HG03175 (cell line): ENCODE results near the gene NET1.
"Not testable (repeated sequence)": the region's sequence is repeated elsewhere in the genome, so short reads cannot be mapped to it uniquely, and the experiment has no call there.

Experiments
- ATAC-seq: cut with Tn5 transposase; IDR thresholded peaks from one replicate; pipeline ENCODE4 v1.9.1; 2021; ENCODE audit warnings: mild to moderate bottlenecking, moderate library complexity; ENCODE audit not compliant: unreplicated experiment

The NET1 gene

DNA sequence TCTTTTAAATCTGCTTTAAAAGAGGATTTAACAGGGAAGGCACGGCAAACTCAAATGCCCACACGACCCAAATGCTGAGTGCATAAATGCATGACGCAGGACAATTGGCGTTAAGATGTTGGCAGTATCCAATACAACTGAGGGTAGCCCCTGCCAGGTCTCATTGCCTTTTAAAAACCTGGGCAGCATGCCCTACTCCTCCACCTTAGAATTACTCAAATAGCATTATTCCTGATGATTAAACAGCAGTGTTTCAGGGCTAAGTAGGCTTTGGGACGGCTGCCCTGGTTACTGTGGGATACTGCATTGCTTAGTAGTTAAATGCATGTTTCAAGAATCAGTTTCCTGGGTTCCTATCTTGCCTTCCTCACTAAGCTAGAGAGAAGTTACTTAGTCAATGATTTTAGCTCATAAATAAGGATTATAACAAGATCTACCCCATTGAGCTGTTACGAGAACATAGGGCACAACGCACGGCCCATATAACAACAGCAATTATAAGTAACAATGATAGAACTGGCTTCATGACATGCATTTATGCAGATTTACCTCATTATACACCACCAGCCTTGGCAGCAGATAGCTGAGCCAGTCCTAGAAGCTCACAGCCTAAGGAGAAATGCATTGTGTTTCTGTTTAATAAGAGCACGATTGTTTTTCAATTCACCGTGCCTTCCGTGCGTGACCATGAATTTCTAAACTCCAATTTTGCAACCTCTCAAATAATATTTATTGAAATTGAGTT is 15.6 kb upstream of the NET1 start:
- ATAC-seq: no peak

DNA sequence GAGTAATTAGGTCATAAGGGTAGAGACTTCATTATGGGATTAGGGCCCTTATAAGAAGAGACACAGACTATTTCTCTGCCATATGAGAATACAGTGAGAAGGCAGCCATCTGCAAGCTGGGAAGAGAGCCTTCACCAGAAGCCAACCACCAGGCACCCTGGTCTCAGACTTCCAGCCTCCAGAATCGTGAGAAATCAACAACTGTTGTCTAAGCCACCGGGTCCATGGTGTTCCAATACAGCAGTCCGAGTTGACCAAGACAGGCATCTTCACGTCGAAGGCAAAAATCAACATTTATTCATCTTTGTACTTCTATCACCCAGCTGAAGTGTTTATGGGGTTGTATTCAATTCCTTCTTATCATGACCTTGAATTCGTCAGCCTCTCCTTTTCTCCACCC is 13.0 kb upstream of the NET1 start:
- no peak for ATAC-seq

DNA sequence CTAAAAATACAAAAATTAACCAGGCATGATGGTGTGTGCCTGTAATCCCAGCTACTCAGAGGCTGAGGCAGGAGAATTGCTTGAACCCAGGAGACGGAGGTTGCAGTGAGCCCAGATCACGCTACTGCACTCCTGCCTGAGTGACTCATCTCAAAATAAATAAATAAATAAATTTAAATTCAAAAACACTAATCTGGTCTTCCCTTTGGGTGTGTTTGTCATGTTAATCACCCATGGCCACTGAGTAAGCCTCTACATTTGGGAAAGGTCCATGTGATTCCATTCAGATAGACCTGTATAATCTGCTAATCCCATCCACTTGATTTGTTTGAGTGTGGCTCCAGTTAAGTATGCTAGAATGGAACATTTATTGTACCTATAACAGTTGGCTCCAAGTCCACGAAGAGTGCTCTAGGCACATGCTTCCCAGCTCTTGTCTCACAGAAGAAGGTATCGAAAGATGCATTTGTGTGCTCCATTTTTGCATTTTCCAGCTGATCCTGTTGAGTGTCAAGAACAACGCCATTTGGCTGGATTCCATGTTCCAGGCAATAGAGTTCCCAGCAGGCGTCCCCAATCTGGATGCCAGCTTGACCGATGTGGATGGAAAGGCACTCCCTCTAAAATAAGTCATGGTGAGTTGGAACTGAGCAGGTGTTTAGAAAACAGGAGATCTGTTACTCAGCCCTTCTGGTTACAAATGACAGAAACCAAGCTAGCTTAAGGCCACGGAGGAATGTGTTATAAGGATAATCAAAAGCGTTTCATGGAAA is 11.7 kb upstream of the NET1 start:
- ATAC-seq: no peak

DNA sequence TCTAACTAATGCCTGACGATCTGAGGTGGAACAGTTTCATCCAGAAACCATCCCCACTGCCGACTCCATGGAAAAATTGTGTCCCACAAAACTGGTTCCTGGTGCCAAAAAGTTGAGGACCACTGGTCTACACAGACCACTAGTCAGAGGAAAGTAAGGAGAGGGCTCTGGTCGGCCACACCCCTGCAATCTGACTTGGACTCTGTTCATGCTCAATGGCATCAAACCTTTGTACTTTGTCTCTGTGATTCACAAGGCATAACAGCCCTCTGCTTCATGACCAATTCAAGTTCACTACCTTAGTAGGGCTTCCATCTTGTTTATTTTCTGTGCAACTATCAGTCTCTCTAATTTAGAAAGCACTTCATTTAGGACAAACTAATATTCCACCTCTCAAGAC is 9.6 kb upstream of the NET1 start:
- no peak for ATAC-seq

- no peak for ATAC-seq
These were observed 7.9 kb upstream of the NET1 start, which contains the start of gene TUBAL3 for GRCh38 chr10:5404208-5405041. TSS of gene TUBAL3 (minus strand) at chr10:5404828. CDS start at chr10:5404792, 36 bp downstream.

GRCh38 chr10:5406918-5407317 is 5.4 kb upstream of the NET1 start:
- ATAC-seq: no peak

GRCh38 chr10:5410787-5411186 is 1.6 kb upstream of the NET1 start:
- ATAC-seq: not testable (repeated sequence)

DNA sequence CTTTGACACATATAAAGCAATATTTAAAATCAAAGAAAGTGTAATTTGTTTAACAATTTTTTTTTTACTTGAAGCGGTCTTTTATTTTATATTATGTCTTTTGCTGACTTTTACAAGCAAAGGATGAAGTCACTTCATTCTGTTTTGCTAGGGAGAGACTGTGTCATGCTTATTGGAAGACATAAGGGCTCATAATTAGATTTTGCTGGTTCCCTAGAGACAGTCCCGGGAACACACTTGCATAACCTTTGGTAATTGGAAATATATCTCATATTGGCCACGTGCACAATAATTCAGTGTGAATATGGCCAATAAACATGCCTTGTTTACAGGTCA is 448 bp upstream of the NET1 start:
- ATAC-seq: no peak

DNA sequence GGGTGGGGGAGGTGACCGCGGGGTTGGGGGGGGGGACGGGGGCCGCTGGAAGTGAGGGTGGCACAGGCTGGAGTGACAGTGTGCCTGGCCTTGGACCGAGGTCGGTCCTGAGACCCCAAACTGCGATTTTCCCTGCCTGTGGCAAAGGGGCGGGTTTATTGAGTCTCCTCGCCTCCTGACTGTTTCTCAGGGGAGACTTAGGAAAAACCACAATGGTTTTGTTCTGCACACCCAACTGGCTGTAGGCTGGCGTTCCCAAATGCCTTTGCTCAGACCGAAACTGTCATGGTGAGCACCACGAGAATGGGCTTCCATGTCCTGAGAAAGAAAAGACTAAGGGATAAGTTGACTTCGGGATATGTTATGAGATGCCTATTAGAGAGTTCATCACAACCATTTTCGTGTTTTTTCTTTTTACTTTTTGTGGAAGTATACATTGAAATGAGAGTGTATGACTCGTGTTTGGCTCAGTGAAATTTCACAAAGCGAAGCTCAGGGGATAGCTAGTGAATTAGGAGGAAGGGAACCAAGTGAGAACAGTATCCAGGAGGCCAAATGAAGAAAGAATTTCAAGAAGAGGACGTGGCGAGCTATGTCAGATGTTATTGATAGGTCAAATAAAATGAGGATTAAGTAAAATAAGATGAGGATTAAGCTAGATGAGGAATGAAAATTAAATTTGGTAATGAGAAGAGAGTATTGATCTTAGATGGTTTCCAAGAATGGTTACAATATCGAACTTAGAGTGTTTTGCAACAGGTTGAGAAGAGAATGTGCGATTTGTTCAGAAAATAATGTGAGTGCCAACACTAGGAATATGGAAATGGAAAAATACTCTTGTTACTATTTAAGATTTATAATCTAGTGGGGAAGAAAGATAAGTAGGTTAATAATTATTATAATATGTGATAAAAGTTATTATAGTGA is 918 bp downstream of the NET1 start:
- ATAC-seq: no peak

GRCh38 chr10:5416981-5417380 is 4.6 kb downstream of the NET1 start:
- ATAC-seq: no peak

DNA sequence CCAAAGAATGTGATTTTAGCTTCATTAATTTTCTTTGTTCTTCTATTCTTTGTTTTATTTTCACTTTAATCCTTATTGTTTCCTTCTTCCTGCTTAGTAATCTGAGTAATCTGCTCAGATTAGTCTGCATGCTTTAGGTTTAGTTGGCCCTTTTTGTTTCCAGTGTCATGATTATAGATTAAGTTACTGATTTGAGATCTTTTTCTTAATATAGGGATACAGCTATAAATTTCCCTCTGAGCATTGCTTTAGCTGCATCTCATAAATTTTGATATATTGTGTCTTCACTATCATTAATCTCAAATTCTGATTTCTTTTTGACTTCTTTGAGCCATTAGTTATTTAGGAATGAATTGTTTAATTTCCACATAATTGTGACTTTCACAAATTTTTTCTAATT is 6.2 kb downstream of the NET1 start:
- ATAC-seq: no peak

GRCh38 chr10:5419466-5420094 is 7.2 kb downstream of the NET1 start:
- ATAC-seq: no peak

GRCh38 chr10:5423771-5424170 is 11.4 kb downstream of the NET1 start:
- no peak for ATAC-seq

DNA sequence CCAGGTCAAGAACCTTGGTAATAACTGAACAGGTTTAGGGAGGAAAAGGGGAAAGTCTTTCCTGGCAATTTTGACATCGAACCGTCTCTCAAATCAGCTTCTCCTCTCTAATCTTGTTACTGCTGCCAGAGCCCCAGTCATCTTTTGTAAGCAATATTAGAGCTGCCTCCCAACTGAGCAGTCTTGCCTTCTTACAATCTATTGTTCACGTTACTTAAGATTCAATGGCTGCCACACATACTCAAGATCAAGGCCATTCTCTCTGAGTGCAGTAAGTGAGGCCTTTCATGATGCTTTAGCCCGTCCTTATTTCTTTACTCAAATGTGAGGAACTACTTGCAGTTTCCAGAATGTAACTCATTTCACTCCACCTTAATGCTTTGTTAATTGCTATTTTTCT is 12.4 kb downstream of the NET1 start:
- ATAC-seq: no peak

GRCh38 chr10:5428133-5428532 is 15.8 kb downstream of the NET1 start:
- no peak for ATAC-seq

- ATAC-seq: no peak
These were observed 20.8 kb downstream of the NET1 start for GRCh38 chr10:5433182-5433581.

DNA sequence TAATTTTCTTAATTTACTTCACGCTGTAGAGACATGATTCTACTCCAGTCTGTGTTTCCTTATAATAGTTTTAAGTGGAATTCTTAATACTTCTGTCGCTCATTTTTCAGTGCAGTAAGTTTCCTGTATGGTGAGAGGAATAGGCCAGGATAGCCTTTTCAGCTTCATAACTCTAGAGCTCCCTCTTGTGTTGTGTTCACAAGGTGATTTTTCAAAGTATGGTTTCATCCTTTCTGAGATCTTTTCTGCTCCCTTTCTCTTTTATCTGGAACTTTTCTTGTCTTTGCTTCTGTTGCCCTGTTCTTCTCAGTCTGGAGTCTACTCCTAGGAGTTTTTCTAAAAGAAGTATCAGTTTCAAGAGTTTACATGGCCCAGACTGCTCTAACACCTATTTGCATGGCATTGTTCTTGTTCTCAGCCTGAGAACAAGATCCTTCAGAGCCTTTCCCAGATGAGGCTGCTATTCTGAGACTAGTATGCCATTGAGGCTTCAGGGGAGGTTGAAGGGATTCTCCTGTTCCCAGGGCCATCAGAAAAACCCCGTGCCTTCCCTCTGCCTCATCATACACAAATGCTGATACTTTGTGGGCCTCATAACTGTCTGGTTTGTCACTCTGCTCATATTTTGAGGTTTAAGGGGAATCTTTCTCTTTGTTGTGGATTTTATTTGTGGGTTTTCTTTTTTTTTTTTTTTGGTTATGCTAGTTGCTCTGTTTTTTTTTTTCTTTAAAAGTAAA is 21.8 kb downstream of the NET1 start:
- ATAC-seq: peak; percentile 58

GRCh38 chr10:5435328-5435727 is 23.0 kb downstream of the NET1 start:
- ATAC-seq: no peak

GRCh38 chr10:5440206-5440605 is 27.8 kb downstream of the NET1 start:
- ATAC-seq: no peak
